HTR-8/SVneo (cell line): ENCODE measurements around the gene ZNF808.
"Not testable (repeated sequence)": the region's sequence is repeated elsewhere in the genome, so short reads cannot be mapped to it uniquely, and the experiment has no call there.

Source experiments
- DNase-seq: peaks from one replicate; pipeline ENCODE4 v3.0.0; 2011; ENCODE audit warnings: low spot score, mixed read lengths; ENCODE audit not compliant: insufficient read length
- FAIRE-seq: peaks from 2 replicates; lab custom pipeline; 2011; peaks lifted over from hg19 to GRCh38; lab: Jason Lieb, UNC

The ZNF808 gene

DNA sequence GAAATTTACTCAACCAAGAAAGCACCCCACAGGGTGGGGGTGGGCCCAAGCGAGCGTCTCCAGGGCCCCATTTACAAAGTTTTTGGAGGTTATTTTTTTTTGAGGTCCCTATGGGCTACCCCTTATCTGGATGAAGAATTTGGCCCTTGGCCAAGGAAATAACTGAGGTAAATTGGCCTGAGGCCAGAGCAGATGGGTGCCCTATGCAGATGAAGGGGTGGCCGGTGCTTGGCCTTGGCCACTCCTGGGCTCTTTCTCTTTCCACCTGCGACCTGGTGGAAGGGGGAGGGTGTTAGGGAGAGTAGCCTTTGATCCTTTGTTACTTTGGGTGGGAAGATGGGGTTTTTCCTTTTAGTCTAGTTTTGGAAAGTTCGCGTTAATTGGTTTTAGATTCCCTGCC is 58.1 kb downstream of the ZNF808 start:
- no peak for DNase-seq
- no peak for FAIRE-seq

DNA sequence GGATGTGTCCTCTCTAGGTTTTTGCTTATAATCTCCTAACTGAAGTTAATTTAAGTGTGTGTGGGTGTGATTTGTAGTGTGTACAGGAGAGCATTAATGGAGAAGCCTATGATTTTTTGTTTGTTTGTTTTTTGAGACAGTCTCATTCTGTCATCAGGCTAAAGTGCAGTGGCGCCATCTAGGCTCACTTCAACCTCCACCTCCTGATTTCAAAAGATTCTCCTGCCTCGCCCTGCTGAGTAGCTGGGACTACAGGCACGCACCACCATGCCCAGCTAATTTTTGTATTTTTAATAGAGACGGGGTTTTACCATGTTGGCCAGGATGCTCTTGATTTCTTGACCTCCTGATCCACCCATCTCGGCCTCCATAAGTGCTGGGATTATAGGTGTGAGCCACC is 63.3 kb downstream of the ZNF808 start:
- no peak for DNase-seq
- no peak for FAIRE-seq

DNA sequence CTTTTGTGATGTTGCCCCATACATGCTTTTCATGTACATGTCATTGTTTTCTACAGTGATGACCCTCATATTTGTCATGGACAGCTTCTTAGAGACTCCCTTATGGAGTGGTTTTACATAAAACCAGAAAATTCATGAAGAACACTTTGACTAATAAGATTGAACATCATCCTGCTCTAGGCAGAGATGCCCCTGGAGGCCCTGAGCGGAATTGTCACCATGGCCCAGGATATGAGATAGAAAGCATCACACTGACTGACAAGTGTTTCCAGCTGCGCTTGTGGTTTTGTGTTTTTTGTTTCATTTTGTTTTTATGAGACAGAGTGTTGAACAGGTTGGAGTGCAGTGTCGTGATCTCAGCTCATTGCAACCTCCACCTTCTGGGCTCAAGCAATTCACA is 64.8 kb downstream of the ZNF808 start:
- no peak for DNase-seq
- FAIRE-seq, result no peak

DNA sequence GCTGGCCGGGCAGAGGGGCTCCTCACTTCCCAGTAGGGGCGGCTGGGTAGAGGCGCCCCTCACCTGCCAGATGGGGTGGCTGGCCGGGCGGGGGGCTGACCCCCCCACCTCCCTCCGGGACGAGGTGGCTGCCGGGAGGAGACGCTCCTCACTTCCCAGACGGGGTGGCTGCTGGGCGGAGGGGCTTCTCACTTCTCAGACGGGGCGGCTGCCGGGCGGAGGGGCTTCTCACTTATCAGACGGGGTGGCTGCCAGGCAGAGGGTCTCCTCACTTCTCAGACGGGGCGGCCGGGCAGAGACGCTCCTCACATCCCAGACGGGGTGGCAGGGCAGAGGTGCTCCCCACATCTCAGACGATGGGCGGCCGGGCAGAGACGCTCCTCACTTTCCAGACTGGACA is 66.0 kb downstream of the ZNF808 start:
- not testable (repeated sequence) for FAIRE-seq, DNase-seq

DNA sequence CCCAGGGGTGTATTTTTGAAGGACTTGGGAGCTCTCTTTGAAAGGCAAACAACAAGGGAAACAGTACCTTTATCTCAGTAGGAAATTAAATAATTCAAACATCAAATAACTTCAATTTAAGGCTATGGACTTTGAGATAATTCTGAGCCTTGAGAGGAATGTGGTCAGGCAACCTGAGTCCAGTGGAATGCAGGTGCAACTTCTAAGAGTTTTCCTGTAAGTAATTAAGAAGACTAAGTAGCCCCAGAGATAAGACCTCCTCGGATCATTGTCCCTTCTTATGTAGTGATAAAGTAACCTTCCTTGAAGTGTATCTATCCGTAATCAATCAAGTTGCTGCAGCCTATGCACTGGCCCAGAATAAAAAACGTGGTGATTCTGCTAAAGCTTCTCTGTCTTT is 71.8 kb downstream of the ZNF808 start:
- FAIRE-seq (no peak), DNase-seq (no peak)

DNA sequence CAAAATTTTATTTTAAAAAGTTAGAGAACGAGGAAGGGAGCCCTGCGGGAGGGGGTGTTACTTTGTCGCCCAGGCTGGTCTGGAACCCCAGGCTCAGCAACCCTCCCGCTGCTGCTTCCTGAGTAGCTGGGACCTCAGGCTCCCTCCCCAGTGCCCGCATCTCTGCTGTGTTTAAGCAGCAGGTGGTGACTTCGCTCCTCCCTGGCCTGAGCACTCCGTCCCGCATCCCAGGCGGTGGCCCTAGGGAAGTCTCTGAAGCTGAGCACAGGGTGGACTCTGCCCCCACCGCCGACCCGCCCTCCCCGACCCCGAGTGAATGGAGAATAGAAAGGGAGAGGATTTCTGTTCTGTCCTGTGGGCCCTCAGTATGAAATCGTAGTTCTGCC is 73.2 kb downstream of the ZNF808 start:
- FAIRE-seq, result no peak
- no peak for DNase-seq

DNA sequence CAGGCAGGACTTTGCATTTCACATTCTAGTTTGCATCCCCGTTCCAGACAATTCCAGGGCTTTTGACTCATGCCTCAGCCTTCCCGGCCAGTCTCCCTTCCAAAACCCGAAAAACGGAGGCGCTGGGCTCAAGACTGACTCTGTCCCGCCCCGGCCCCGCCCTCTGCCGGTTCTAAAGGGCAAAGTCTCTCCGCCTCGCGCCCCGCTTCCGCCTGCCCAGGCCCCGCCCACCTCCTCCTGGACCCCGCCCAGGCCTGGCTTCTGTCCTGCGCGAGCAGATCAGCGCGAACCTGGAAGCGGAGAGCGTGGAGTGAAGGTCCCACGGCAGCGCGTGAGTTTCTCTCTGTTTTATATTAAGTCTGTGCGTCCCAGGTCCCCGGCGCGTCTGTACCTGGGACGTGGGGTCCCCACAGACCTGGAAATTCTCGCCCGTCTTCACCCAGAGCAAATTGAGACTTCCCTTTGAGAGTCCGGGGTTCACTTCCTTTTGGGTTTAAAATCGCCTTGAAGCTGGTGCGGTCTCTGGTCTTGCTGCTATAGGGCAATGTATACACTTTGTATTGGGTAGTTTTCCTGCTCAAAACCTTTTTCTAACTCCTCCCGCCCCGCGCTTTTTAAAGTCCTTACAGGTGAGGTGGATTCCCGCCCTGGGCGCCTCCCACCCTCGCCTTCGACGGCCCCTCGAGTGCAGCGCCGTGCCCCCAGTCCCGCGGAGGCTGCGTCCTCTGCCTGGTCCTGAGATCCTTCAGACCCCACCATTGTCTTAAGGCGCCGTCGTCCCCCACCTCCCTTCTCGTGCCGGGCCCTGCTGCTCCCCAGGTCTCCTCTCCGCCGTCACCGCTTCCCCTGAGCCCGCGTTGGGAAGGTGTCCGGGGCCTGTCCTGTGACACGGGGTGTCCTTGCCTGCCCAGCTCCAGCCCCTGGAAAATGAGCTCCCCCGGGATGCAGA is 73.8 kb downstream of the ZNF808 start:
- peak; percentile 74 for DNase-seq
- peak; percentile 40 for FAIRE-seq

DNA sequence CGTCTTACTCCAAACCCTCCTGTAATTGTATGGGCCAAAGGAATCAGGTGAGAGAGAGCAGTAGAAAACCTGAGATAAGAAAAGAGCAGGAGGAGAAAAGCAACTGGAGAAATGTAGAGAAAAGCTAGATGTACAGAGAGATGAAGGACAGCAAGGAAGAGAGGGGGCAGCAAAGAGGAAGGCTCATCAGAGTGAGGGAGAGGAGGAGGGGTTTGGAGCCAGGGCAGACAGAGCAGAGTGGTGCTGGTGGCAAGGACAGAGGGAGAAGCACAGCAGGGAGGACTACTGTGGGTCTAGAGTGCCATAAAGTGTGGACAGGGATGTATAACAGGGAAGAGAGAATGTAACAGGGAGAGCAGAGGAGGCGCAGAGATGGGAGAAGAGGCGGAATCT is 74.5 kb downstream of the ZNF808 start:
- not testable (repeated sequence) for FAIRE-seq, DNase-seq

DNA sequence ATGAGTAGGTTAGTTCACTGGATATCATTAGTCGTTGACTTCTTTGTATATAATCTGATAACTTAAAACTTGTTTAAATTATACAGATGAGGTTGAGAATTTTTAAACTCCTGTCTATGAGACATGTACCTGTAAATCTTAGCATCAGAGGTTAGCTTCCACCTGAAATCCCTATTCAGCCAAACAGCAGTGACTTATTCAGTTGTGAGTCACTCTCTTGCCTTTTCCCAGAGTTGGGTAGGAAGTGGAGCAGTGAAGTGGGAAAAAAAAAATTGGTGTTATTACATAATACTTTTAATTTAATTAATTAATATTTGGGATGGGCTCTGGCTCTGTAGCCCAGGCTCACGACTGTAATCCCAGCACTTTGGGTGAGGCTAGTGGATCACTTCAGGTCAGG is 75.5 kb downstream of the ZNF808 start:
- FAIRE-seq, result no peak
- DNase-seq, result no peak

DNA sequence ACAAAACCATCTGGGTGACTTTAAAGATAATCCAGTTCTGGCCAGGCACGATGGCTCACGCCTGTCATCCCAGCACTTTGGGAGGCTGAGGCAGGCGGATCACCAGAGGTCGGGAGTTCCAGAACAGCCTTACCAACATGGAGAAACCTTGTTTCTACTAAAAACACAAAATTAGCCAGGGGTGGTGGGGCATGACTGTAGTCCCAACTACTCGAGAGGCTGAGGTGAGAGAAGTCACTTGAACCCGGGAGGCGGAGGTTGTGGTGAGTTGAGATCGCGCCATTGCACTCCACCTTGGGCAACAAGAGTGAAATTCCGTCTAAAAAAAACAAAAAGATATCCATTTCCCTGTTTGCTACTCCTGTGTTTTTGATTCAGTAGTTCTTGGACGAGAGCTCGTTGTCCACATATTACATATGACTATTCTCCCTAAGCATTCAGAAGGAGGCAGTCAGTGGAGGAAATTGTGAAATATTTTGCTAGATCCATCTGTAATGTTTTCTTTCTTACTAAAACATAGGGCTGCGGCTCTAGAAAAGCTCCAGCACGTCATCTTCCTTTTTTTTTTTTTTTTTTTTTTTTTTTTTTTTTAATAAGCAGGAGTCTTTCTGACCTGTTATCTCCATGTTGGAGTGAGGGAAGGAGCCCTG is 76.2 kb downstream of the ZNF808 start:
- DNase-seq (no peak), FAIRE-seq (no peak)
